ENCODE results near the gene SULT1A1.
A peak's percentile ranks its signal among the peaks of the same experiment; 100 is the strongest.
"Not testable (repeated sequence)": the region's sequence is repeated elsewhere in the genome, so short reads cannot be mapped to it uniquely, and the experiment has no call there.

SULT1A1 gene

GRCh38 chr16:28616636-28617035 is 6.8 kb upstream of the SULT1A1 start:
- Histone ChIP-seq H3K9ac (ENCODE audit: low read depth, low read length) (no peak overlapping the region), H3K36me3 (ENCODE audit: insufficient read depth, low read length) (no peaks in the 10 kb centered on the region), H3K4me3 (ENCODE audit: low read length) (no peak overlapping the region), H3K9me3 (replicated peaks; ENCODE audit: low read length) (no peaks in the 10 kb centered on the region), H3K4me2 (ENCODE audit: low read length) (no peak overlapping the region), H3K27me3 (ENCODE audit: control insufficient read depth, insufficient read depth, low read length) (no peaks in the 10 kb centered on the region), H3K4me1 (ENCODE audit: control insufficient read depth, insufficient read depth, low read length) (no peaks in the 10 kb centered on the region)

- not testable (repeated sequence) for H3K36me3 ChIP-seq (ENCODE audit: insufficient read depth, low read length); H3K4me1 ChIP-seq (ENCODE audit: control insufficient read depth, insufficient read depth, low read length); H3K4me3 ChIP-seq (ENCODE audit: low read length); H3K9ac ChIP-seq (ENCODE audit: low read depth, low read length); H3K9me3 ChIP-seq (replicated peaks; ENCODE audit: low read length); H3K4me2 ChIP-seq (ENCODE audit: low read length); H3K27me3 ChIP-seq (ENCODE audit: control insufficient read depth, insufficient read depth, low read length)
These were observed 6.4 kb upstream of the SULT1A1 start for GRCh38 chr16:28616224-28616577.

- not testable (repeated sequence) for H3K27me3 ChIP-seq (ENCODE audit: control insufficient read depth, insufficient read depth, low read length); H3K4me3 ChIP-seq (ENCODE audit: low read length); H3K9me3 ChIP-seq (replicated peaks; ENCODE audit: low read length); H3K36me3 ChIP-seq (ENCODE audit: insufficient read depth, low read length); H3K4me1 ChIP-seq (ENCODE audit: control insufficient read depth, insufficient read depth, low read length); H3K4me2 ChIP-seq (ENCODE audit: low read length); H3K9ac ChIP-seq (ENCODE audit: low read depth, low read length)
These were observed 5.8 kb upstream of the SULT1A1 start for GRCh38 chr16:28615486-28616223.

- H3K4me2 ChIP-seq (ENCODE audit: low read length); H3K9me3 ChIP-seq (replicated peaks; ENCODE audit: low read length); H3K27me3 ChIP-seq (ENCODE audit: control insufficient read depth, insufficient read depth, low read length); H3K4me1 ChIP-seq (ENCODE audit: control insufficient read depth, insufficient read depth, low read length); H3K36me3 ChIP-seq (ENCODE audit: insufficient read depth, low read length); H3K9ac ChIP-seq (ENCODE audit: low read depth, low read length); H3K4me3 ChIP-seq (ENCODE audit: low read length): not testable (repeated sequence)
These were observed 4.7 kb upstream of the SULT1A1 start for GRCh38 chr16:28614561-28614960.

- not testable (repeated sequence) for H3K4me3 ChIP-seq (ENCODE audit: low read length); H3K36me3 ChIP-seq (ENCODE audit: insufficient read depth, low read length); H3K27me3 ChIP-seq (ENCODE audit: control insufficient read depth, insufficient read depth, low read length); H3K9me3 ChIP-seq (replicated peaks; ENCODE audit: low read length); H3K4me2 ChIP-seq (ENCODE audit: low read length); H3K9ac ChIP-seq (ENCODE audit: low read depth, low read length); H3K4me1 ChIP-seq (ENCODE audit: control insufficient read depth, insufficient read depth, low read length)
These were observed 4.1 kb upstream of the SULT1A1 start for GRCh38 chr16:28613912-28614311.

- not testable (repeated sequence) for H3K4me3 ChIP-seq (ENCODE audit: low read length); H3K9me3 ChIP-seq (replicated peaks; ENCODE audit: low read length); H3K27me3 ChIP-seq (ENCODE audit: control insufficient read depth, insufficient read depth, low read length); H3K4me1 ChIP-seq (ENCODE audit: control insufficient read depth, insufficient read depth, low read length); H3K4me2 ChIP-seq (ENCODE audit: low read length); H3K9ac ChIP-seq (ENCODE audit: low read depth, low read length); H3K36me3 ChIP-seq (ENCODE audit: insufficient read depth, low read length)
These were observed 2.8 kb upstream of the SULT1A1 start for GRCh38 chr16:28612359-28613280.

- Histone ChIP-seq H3K4me2 (ENCODE audit: low read length) (no peak overlapping the region), H3K9me3 (replicated peaks; ENCODE audit: low read length) (no peaks in the 10 kb centered on the region), H3K4me3 (ENCODE audit: low read length) (no peak overlapping the region), H3K9ac (ENCODE audit: low read depth, low read length) (no peak overlapping the region), H3K36me3 (ENCODE audit: insufficient read depth, low read length) (no peaks in the 10 kb centered on the region), H3K27me3 (ENCODE audit: control insufficient read depth, insufficient read depth, low read length) (no peaks in the 10 kb centered on the region), H3K4me1 (ENCODE audit: control insufficient read depth, insufficient read depth, low read length) (no peaks in the 10 kb centered on the region)
These were observed 849 bp upstream of the SULT1A1 start for GRCh38 chr16:28610595-28611191.

GRCh38 chr16:28608867-28609596 is 812 bp downstream of the SULT1A1 start:
- not testable (repeated sequence) for H3K27me3 ChIP-seq (ENCODE audit: control insufficient read depth, insufficient read depth, low read length); H3K4me1 ChIP-seq (ENCODE audit: control insufficient read depth, insufficient read depth, low read length); H3K4me2 ChIP-seq (ENCODE audit: low read length); H3K36me3 ChIP-seq (ENCODE audit: insufficient read depth, low read length); H3K9me3 ChIP-seq (replicated peaks; ENCODE audit: low read length); H3K9ac ChIP-seq (ENCODE audit: low read depth, low read length)
- peak overlapping the region; percentile 56 for H3K4me3 ChIP-seq (ENCODE audit: low read length)

GRCh38 chr16:28608496-28608808 is 1.4 kb downstream of the SULT1A1 start:
- not testable (repeated sequence) for H3K4me2 ChIP-seq (ENCODE audit: low read length); H3K36me3 ChIP-seq (ENCODE audit: insufficient read depth, low read length); H3K9me3 ChIP-seq (replicated peaks; ENCODE audit: low read length); H3K9ac ChIP-seq (ENCODE audit: low read depth, low read length); H3K27me3 ChIP-seq (ENCODE audit: control insufficient read depth, insufficient read depth, low read length); H3K4me1 ChIP-seq (ENCODE audit: control insufficient read depth, insufficient read depth, low read length); H3K4me3 ChIP-seq (ENCODE audit: low read length)

GRCh38 chr16:28607681-28608495 is 2.0 kb downstream of the SULT1A1 start:
- H3K36me3 ChIP-seq (ENCODE audit: insufficient read depth, low read length); H3K9me3 ChIP-seq (replicated peaks; ENCODE audit: low read length); H3K4me1 ChIP-seq (ENCODE audit: control insufficient read depth, insufficient read depth, low read length); H3K4me3 ChIP-seq (ENCODE audit: low read length); H3K9ac ChIP-seq (ENCODE audit: low read depth, low read length); H3K4me2 ChIP-seq (ENCODE audit: low read length): not testable (repeated sequence)
- peaks cover 12% of the 10 kb centered on the region for H3K27me3 ChIP-seq (ENCODE audit: control insufficient read depth, insufficient read depth, low read length)

GRCh38 chr16:28607116-28607623 is 2.7 kb downstream of the SULT1A1 start:
- H3K4me1 ChIP-seq (ENCODE audit: control insufficient read depth, insufficient read depth, low read length) = no peaks in the 10 kb centered on the region
- H3K9ac ChIP-seq (ENCODE audit: low read depth, low read length) = no peak overlapping the region
- no peak overlapping the region for H3K4me3 ChIP-seq (ENCODE audit: low read length)
- H3K9me3 ChIP-seq (replicated peaks; ENCODE audit: low read length) = no peaks in the 10 kb centered on the region
- H3K36me3 ChIP-seq (ENCODE audit: insufficient read depth, low read length) = no peaks in the 10 kb centered on the region
- H3K4me2 ChIP-seq (ENCODE audit: low read length) = no peak overlapping the region
- H3K27me3 ChIP-seq (ENCODE audit: control insufficient read depth, insufficient read depth, low read length) = peaks cover 16% of the 10 kb centered on the region
